ENCODE data around the gene CD33. TPM values are rescaled to one million over a fixed set of nuclear protein-coding genes. Genes with fewer than 3 reads are reported as not detected.

Gene CD33
- total RNA-seq, 2 experiments from 2014 or later: 0.54 TPM; not detected in 1

- DNase-seq (no peak), ATAC-seq (no peak)
- Mint-ChIP-seq H3K4me1 (ENCODE audit: low read depth) (peaks cover 5% of the 10 kb centered on the region), H3K27ac (no peak overlapping the region), H3K27me3 (peaks cover 28% of the 10 kb centered on the region), H3K4me3 (no peak overlapping the region), H3K36me3 (ENCODE audit: low read depth) (no peaks in the 10 kb centered on the region), H3K9me3 (no peaks in the 10 kb centered on the region)
- TF ChIP-seq, protein P1, sequence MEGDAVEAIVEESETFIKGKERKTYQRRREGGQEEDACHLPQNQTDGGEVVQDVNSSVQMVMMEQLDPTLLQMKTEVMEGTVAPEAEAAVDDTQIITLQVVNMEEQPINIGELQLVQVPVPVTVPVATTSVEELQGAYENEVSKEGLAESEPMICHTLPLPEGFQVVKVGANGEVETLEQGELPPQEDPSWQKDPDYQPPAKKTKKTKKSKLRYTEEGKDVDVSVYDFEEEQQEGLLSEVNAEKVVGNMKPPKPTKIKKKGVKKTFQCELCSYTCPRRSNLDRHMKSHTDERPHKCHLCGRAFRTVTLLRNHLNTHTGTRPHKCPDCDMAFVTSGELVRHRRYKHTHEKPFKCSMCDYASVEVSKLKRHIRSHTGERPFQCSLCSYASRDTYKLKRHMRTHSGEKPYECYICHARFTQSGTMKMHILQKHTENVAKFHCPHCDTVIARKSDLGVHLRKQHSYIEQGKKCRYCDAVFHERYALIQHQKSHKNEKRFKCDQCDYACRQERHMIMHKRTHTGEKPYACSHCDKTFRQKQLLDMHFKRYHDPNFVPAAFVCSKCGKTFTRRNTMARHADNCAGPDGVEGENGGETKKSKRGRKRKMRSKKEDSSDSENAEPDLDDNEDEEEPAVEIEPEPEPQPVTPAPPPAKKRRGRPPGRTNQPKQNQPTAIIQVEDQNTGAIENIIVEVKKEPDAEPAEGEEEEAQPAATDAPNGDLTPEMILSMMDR (IDR thresholded peaks at IDR 0.05): no peak
- POLR2A ChIA-PET: no interaction called here
- intact Hi-C loops (cut with micrococcal nuclease): no loop called here
- CTCF ChIA-PET: no interaction called here
Measured at GRCh38 chr19:51198641-51199040, 26.2 kb upstream of the CD33 start.

- Mint-ChIP-seq H3K27ac (no peak overlapping the region), H3K9me3 (no peaks in the 10 kb centered on the region), H3K4me1 (ENCODE audit: low read depth) (peaks cover under 1% of the 10 kb centered on the region), H3K27me3 (peaks cover 28% of the 10 kb centered on the region), H3K4me3 (no peak overlapping the region), H3K36me3 (ENCODE audit: low read depth) (no peaks in the 10 kb centered on the region)
- CTCF ChIA-PET: no interaction called here
- POLR2A ChIA-PET: no interaction called here
- intact Hi-C loops (cut with micrococcal nuclease): no loop called here
- ATAC-seq (no peak), DNase-seq (no peak)
- TF ChIP-seq, protein P1 (IDR thresholded peaks at IDR 0.05): no peak
Measured at GRCh38 chr19:51200071-51200666, 24.7 kb upstream of the CD33 start.

DNA sequence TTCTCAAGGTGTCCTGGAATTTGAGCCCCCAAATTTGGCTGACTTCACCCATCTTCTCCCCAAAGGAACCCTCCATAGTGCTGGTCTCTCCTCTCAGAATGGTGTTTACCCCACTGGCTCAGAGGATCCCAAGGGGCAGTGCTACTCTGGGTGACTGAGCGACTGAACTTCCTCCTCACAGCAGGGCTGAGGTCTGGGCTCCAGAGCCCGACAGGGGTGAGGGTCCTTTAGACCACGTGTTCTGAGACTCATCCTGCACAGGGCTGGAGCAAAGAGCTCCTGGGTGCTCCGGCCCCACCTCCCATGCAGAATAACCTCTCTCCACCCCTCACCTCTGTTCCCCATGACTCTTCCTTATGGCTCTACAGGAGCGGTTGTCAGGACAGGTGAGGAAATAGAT lies 23.2 kb upstream of the CD33 start:
- H3K4me3 Mint-ChIP-seq: no peak overlapping the region
- DNase-seq: no peak
- H3K27me3 Mint-ChIP-seq: peaks cover 30% of the 10 kb centered on the region
- no peak overlapping the region for H3K27ac Mint-ChIP-seq
- POLR2A ChIA-PET: no interaction called here
- ATAC-seq: no peak
- no peaks in the 10 kb centered on the region for H3K9me3 Mint-ChIP-seq
- intact Hi-C loops (cut with micrococcal nuclease): no loop called here
- TF ChIP-seq, protein P1 (IDR thresholded peaks at IDR 0.05): no peak
- CTCF ChIA-PET: interaction anchor here (1.2 kb wide), 1 partner anchor 44 kb away, joined by 3 read pairs; no protein-coding TSS in a partner anchor
- H3K4me1 Mint-ChIP-seq (ENCODE audit: low read depth): no peaks in the 10 kb centered on the region
- no peaks in the 10 kb centered on the region for H3K36me3 Mint-ChIP-seq (ENCODE audit: low read depth)

- H3K36me3 Mint-ChIP-seq (ENCODE audit: low read depth): no peaks in the 10 kb centered on the region
- H3K4me1 Mint-ChIP-seq (ENCODE audit: low read depth): no peaks in the 10 kb centered on the region
- H3K4me3 Mint-ChIP-seq: no peak overlapping the region
- ATAC-seq (no peak), DNase-seq (no peak)
- H3K27me3 Mint-ChIP-seq: peaks cover 34% of the 10 kb centered on the region
- CTCF ChIA-PET: no interaction called here
- no peaks in the 10 kb centered on the region for H3K9me3 Mint-ChIP-seq
- no peak overlapping the region for H3K27ac Mint-ChIP-seq
- intact Hi-C loops (cut with micrococcal nuclease): no loop called here
- TF ChIP-seq, protein P1 (IDR thresholded peaks at IDR 0.05): no peak
- POLR2A ChIA-PET: no interaction called here
Measured at GRCh38 chr19:51203916-51204315, 21.0 kb upstream of the CD33 start.

- H3K27ac Mint-ChIP-seq: no peak overlapping the region
- H3K9me3 Mint-ChIP-seq: no peaks in the 10 kb centered on the region
- intact Hi-C loops (cut with micrococcal nuclease): no loop called here
- CTCF ChIA-PET: no interaction called here
- H3K27me3 Mint-ChIP-seq: peaks cover 34% of the 10 kb centered on the region
- DNase-seq (no peak), ATAC-seq (no peak)
- no peak overlapping the region for H3K4me3 Mint-ChIP-seq
- no peaks in the 10 kb centered on the region for H3K4me1 Mint-ChIP-seq (ENCODE audit: low read depth)
- POLR2A ChIA-PET: no interaction called here
- no peaks in the 10 kb centered on the region for H3K36me3 Mint-ChIP-seq (ENCODE audit: low read depth)
- TF ChIP-seq, protein P1 (IDR thresholded peaks at IDR 0.05): no peak
Measured at GRCh38 chr19:51204321-51204720, 20.6 kb upstream of the CD33 start.
